ENCODE data around the gene ARSG.

DNA sequence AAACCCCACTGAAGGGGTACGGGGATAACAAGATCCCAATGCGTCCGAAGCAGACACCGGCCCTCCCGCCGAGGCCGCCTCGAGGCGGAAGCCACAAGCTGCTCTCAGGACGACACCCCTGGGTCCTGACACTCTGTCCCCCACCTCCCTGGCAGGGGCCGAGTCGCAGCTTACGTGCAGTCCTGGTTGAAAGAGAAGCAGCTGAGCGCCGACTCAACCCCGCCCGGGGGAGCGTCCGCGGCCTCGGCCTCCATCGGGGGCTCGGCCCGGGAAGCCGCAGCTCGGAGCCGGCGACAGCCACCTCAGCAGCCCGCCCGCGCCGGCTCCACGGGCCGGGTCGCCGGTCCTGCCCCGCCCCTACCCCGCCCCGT is 165.9 kb downstream of the ARSG start, which contains the start of gene WIPI1:
- TF ChIP-seq, protein P1, sequence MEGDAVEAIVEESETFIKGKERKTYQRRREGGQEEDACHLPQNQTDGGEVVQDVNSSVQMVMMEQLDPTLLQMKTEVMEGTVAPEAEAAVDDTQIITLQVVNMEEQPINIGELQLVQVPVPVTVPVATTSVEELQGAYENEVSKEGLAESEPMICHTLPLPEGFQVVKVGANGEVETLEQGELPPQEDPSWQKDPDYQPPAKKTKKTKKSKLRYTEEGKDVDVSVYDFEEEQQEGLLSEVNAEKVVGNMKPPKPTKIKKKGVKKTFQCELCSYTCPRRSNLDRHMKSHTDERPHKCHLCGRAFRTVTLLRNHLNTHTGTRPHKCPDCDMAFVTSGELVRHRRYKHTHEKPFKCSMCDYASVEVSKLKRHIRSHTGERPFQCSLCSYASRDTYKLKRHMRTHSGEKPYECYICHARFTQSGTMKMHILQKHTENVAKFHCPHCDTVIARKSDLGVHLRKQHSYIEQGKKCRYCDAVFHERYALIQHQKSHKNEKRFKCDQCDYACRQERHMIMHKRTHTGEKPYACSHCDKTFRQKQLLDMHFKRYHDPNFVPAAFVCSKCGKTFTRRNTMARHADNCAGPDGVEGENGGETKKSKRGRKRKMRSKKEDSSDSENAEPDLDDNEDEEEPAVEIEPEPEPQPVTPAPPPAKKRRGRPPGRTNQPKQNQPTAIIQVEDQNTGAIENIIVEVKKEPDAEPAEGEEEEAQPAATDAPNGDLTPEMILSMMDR (IDR thresholded peaks at IDR 0.05) = no peak
- TF ChIP-seq POLR2A (IDR thresholded peaks at IDR 0.05) (no peak), POLR2AphosphoS5 (IDR thresholded peaks at IDR 0.05) (peak in 1 of 3 donors; percentile 6)
